ENCODE data around the gene KLHDC8A.

GRCh38 chr1:205357567-205357966 is 845 bp upstream of the KLHDC8A start:
- TF ChIP-seq CTCF (IDR thresholded peaks at IDR 0.05 in 4 of 5, conservative IDR thresholded peaks at IDR 0.05 in 1 of 5), result no peak
- no peak for TF ChIP-seq POLR2A (IDR thresholded peaks at IDR 0.05)

Measured in gastrocnemius medialis (tissue), 4 donors.